ENCODE data around the gene FAM111A.

GRCh38 chr11:59178402-59178801, 35.7 kb downstream of the FAM111A start:
- no peak for TF ChIP-seq CTCF (IDR thresholded peaks at IDR 0.05; ENCODE audit: insufficient read depth, low read length)
- TF ChIP-seq POLR2AphosphoS5 (IDR thresholded peaks at IDR 0.05; ENCODE audit: low read depth): no peak

Data from HL-60 (cell line).